Activated T-helper 1 cell treated with anti-CD3 and anti-CD28 coated beads, Interleukin-12 subunit alpha, Interleukin-12 subunit beta, Interleukin-2, Interleukin-4 antibody, amounts not matched to agents 30 ng/mL and 10 ng/mL and 1 ng/mL, durations not matched to agents 14 hours and 24 hours and 36 hours (primary cell): ENCODE measurements around the gene TPST2. TPM values are rescaled to one million over a fixed set of nuclear protein-coding genes. Genes with fewer than 3 reads are reported as not detected.
A peak's percentile ranks its signal among the peaks of the same experiment; 100 is the strongest.
"Not testable (repeated sequence)": the region's sequence is repeated elsewhere in the genome, so short reads cannot be mapped to it uniquely, and the experiment has no call there.

Experiments used
- DNase-seq: peaks from one replicate; pipeline ENCODE4 v3.0.0; 2021; ENCODE audit warnings: low spot score
- H3K27ac Mint-ChIP-seq: one replicate; pipeline ENCODE4 v1.8.0; 2021; ENCODE audit warnings: mild to moderate bottlenecking, mixed read lengths
- H3K27me3 Mint-ChIP-seq: one replicate; pipeline ENCODE4 v1.8.0; 2022; ENCODE audit warnings: mild to moderate bottlenecking, moderate library complexity, mixed read lengths; ENCODE audit not compliant: insufficient read depth
- H3K36me3 Mint-ChIP-seq: one replicate; pipeline ENCODE4 v1.8.0; 2021; ENCODE audit warnings: low read depth, mixed read lengths
- H3K4me1 Mint-ChIP-seq: one replicate; pipeline ENCODE4 v1.8.0; 2021; ENCODE audit warnings: low read depth, mixed read lengths
- H3K4me3 Mint-ChIP-seq: one replicate; pipeline ENCODE4 v1.8.0; 2021; ENCODE audit warnings: mild to moderate bottlenecking, moderate library complexity, mixed read lengths
- H3K9me3 Mint-ChIP-seq: one replicate; pipeline ENCODE4 v1.8.0; 2021; ENCODE audit warnings: mixed read lengths
- intact Hi-C: fragments of 100-400 bp; cut with micrococcal nuclease; formaldehyde crosslinking; loops from one replicate; pipeline ENCODE4 v1.15.1; 2024
- total RNA-seq: library from RNA; stranded (reverse); gene quantifications from 2 replicates; pipeline ENCODE4 v1.2.3, GENCODE V29; 2022

TPST2 gene
- total RNA-seq, 1 donor from 2014 or later: 36.1 TPM

GRCh38 chr22:26545385-26545784, 44.5 kb downstream of the TPST2 start:
- H3K36me3 Mint-ChIP-seq: peaks cover 31% of the 10 kb centered on the region
- no peak overlapping the region for H3K4me3 Mint-ChIP-seq
- no peaks in the 10 kb centered on the region for H3K27me3 Mint-ChIP-seq
- H3K4me1 Mint-ChIP-seq: peaks cover 57% of the 10 kb centered on the region
- no peak for DNase-seq
- intact Hi-C loops: loop anchor here (5.0 kb wide), 1 partner anchor 42 kb away; no protein-coding TSS in a partner anchor
- no peak overlapping the region for H3K27ac Mint-ChIP-seq
- H3K9me3 Mint-ChIP-seq: no peaks in the 10 kb centered on the region

- Mint-ChIP-seq H3K9me3 (no peaks in the 10 kb centered on the region), H3K27me3 (no peaks in the 10 kb centered on the region), H3K4me3 (no peak overlapping the region), H3K27ac (peak overlapping the region; percentile 20), H3K36me3 (peaks cover 30% of the 10 kb centered on the region), H3K4me1 (peaks cover 52% of the 10 kb centered on the region)
- no peak for DNase-seq
- intact Hi-C loops: no loop called here
Observed at GRCh38 chr22:26544489-26544888, 45.4 kb downstream of the TPST2 start.

- intact Hi-C loops: no loop called here
- peak overlapping the region; percentile 15 for H3K4me3 Mint-ChIP-seq
- peak overlapping the region; percentile 87 for H3K27ac Mint-ChIP-seq
- no peaks in the 10 kb centered on the region for H3K9me3 Mint-ChIP-seq
- no peaks in the 10 kb centered on the region for H3K27me3 Mint-ChIP-seq
- H3K36me3 Mint-ChIP-seq: peaks cover 42% of the 10 kb centered on the region
- peak; percentile 16 for DNase-seq
- peaks cover 48% of the 10 kb centered on the region for H3K4me1 Mint-ChIP-seq
Observed at GRCh38 chr22:26542831-26543230, 47.1 kb downstream of the TPST2 start.

- intact Hi-C loops: no loop called here
- H3K9me3 Mint-ChIP-seq: no peaks in the 10 kb centered on the region
- no peak for DNase-seq
Observed at GRCh38 chr22:26541167-26541819, 48.6 kb downstream of the TPST2 start.

GRCh38 chr22:26540119-26540518, 49.8 kb downstream of the TPST2 start:
- H3K27me3 Mint-ChIP-seq: no peaks in the 10 kb centered on the region
- H3K4me3 Mint-ChIP-seq: no peak overlapping the region
- H3K4me1 Mint-ChIP-seq: peaks cover 46% of the 10 kb centered on the region
- no peaks in the 10 kb centered on the region for H3K9me3 Mint-ChIP-seq
- peak overlapping the region; percentile 40 for H3K27ac Mint-ChIP-seq
- H3K36me3 Mint-ChIP-seq: peaks cover 35% of the 10 kb centered on the region
- intact Hi-C loops: no loop called here
- DNase-seq: no peak

More at GRCh38 chr22:26541167-26541819, 48.6 kb downstream of the TPST2 start:
- Mint-ChIP-seq H3K36me3 (peaks cover 35% of the 10 kb centered on the region), H3K27ac (no peak overlapping the region), H3K4me3 (no peak overlapping the region), H3K27me3 (no peaks in the 10 kb centered on the region), H3K4me1 (peaks cover 40% of the 10 kb centered on the region)

- Mint-ChIP-seq H3K36me3 (peaks cover 33% of the 10 kb centered on the region), H3K4me3 (no peak overlapping the region), H3K27ac (peak overlapping the region; percentile 7), H3K9me3 (no peaks in the 10 kb centered on the region), H3K27me3 (no peaks in the 10 kb centered on the region), H3K4me1 (peaks cover 38% of the 10 kb centered on the region)
- no peak for DNase-seq
- intact Hi-C loops: no loop called here
Observed at GRCh38 chr22:26536762-26537134, 53.2 kb downstream of the TPST2 start.

- no peak overlapping the region for H3K27ac Mint-ChIP-seq
- no peaks in the 10 kb centered on the region for H3K27me3 Mint-ChIP-seq
- peaks cover 39% of the 10 kb centered on the region for H3K4me1 Mint-ChIP-seq
- no peak for DNase-seq
- no peak overlapping the region for H3K4me3 Mint-ChIP-seq
- no peaks in the 10 kb centered on the region for H3K9me3 Mint-ChIP-seq
- intact Hi-C loops: no loop called here
- H3K36me3 Mint-ChIP-seq: peaks cover 34% of the 10 kb centered on the region
Observed at GRCh38 chr22:26536056-26536761, 53.7 kb downstream of the TPST2 start.

- Mint-ChIP-seq H3K27ac (peak overlapping the region; percentile 71), H3K4me3 (peak overlapping the region; percentile 8), H3K27me3 (no peaks in the 10 kb centered on the region), H3K36me3 (peaks cover 36% of the 10 kb centered on the region), H3K9me3 (no peaks in the 10 kb centered on the region), H3K4me1 (peaks cover 39% of the 10 kb centered on the region)
- intact Hi-C loops: no loop called here
- DNase-seq: no peak
Observed at GRCh38 chr22:26535603-26535908, 54.4 kb downstream of the TPST2 start.

- no peak for DNase-seq
- intact Hi-C loops: no loop called here
- Mint-ChIP-seq H3K4me3 (peak overlapping the region; percentile 8), H3K4me1 (peaks cover 39% of the 10 kb centered on the region), H3K9me3 (no peaks in the 10 kb centered on the region), H3K36me3 (peaks cover 36% of the 10 kb centered on the region), H3K27ac (peak overlapping the region; percentile 71), H3K27me3 (no peaks in the 10 kb centered on the region)
Observed at GRCh38 chr22:26534874-26535602, 54.9 kb downstream of the TPST2 start.

- DNase-seq: no peak
- no peaks in the 10 kb centered on the region for H3K9me3 Mint-ChIP-seq
- H3K4me1 Mint-ChIP-seq: peaks cover 39% of the 10 kb centered on the region
- H3K4me3 Mint-ChIP-seq: no peak overlapping the region
- intact Hi-C loops: no loop called here
- peak overlapping the region; percentile 23 for H3K27ac Mint-ChIP-seq
- no peaks in the 10 kb centered on the region for H3K27me3 Mint-ChIP-seq
- peaks cover 40% of the 10 kb centered on the region for H3K36me3 Mint-ChIP-seq
Observed at GRCh38 chr22:26534171-26534855, 55.6 kb downstream of the TPST2 start.

GRCh38 chr22:26529345-26529744, 60.6 kb downstream of the TPST2 start:
- Mint-ChIP-seq H3K9me3 (no peaks in the 10 kb centered on the region), H3K4me1 (peaks cover 14% of the 10 kb centered on the region), H3K27ac (no peak overlapping the region), H3K27me3 (no peaks in the 10 kb centered on the region), H3K4me3 (no peak overlapping the region), H3K36me3 (peaks cover 44% of the 10 kb centered on the region)
- no peak for DNase-seq
- intact Hi-C loops: no loop called here

- H3K4me3 Mint-ChIP-seq, H3K27ac Mint-ChIP-seq, H3K27me3 Mint-ChIP-seq, intact Hi-C loops, H3K9me3 Mint-ChIP-seq, DNase-seq: not testable (repeated sequence)
- Mint-ChIP-seq H3K4me1 (peaks cover 14% of the 10 kb centered on the region), H3K36me3 (peaks cover 44% of the 10 kb centered on the region)
Observed at GRCh38 chr22:26528518-26528917, 61.4 kb downstream of the TPST2 start.
